ENCODE results near the gene VPS9D1. TPM values are rescaled to one million over a fixed set of nuclear protein-coding genes. Genes with fewer than 3 reads are reported as not detected.

The VPS9D1 gene
- total and polyA plus RNA-seq, 4 donors = 6.1 to 26.1 (median 18.2) TPM

- ATAC-seq (ENCODE audit: insufficient read depth, low FRiP score) (peak; percentile 82), DNase-seq (peak; percentile 28 to 74 (median 37))
- TF ChIP-seq CTCF (IDR thresholded peaks at IDR 0.05; ENCODE audit: control extremely low read depth, extremely low read depth) = no peak
- no peaks in the 10 kb centered on the region for H3K9me3 ChIP-seq (ENCODE audit: control insufficient read depth in 4 of 4, insufficient read depth in 3 of 4, low read length in 3 of 4)
- H3K4me3 ChIP-seq = no peak overlapping the region
- peaks cover 0 to 7% (median 5%) of the 10 kb centered on the region in 5 donors for H3K4me1 ChIP-seq (ENCODE audit: control insufficient read depth in 5 of 5, insufficient read depth in 5 of 5, low read length in 5 of 5)
- no peaks in the 10 kb centered on the region for H3K27me3 ChIP-seq (ENCODE audit: control insufficient read depth in 3 of 3, insufficient read depth in 3 of 3, low read length in 2 of 3)
- H3K36me3 ChIP-seq (ENCODE audit: control insufficient read depth in 4 of 4, insufficient read depth in 4 of 4, low read length in 4 of 4) = peaks cover 0 to 1% (median 0%) of the 10 kb centered on the region in 4 donors
- H3K9ac ChIP-seq (ENCODE audit: insufficient read depth in 1 of 2, low read length in 2 of 2) = no peak overlapping the region
- 2 to 5% methylated on average over 39 to 48 of the region's 48 CpGs for WGBS, 2 donors
- H3K27ac ChIP-seq (ENCODE audit: low read depth in 1 of 2, low read length in 1 of 2) = no peak overlapping the region
Measured at GRCh38 chr16:89711601-89712273, 9.0 kb downstream of the VPS9D1 start.

GRCh38 chr16:89710709-89711564, 9.8 kb downstream of the VPS9D1 start:
- H3K9ac ChIP-seq (ENCODE audit: insufficient read depth in 1 of 2, low read length in 2 of 2) = no peak overlapping the region
- WGBS, 2 donors = 76 to 87% methylated on average over 54 to 63 of the region's 63 CpGs
- ATAC-seq (ENCODE audit: insufficient read depth, low FRiP score) (no peak), DNase-seq (no peak)
- no peak overlapping the region for H3K4me3 ChIP-seq
- TF ChIP-seq CTCF (IDR thresholded peaks at IDR 0.05; ENCODE audit: control extremely low read depth, extremely low read depth) = no peak
- H3K4me1 ChIP-seq (ENCODE audit: control insufficient read depth in 5 of 5, insufficient read depth in 5 of 5, low read length in 5 of 5) = peaks cover 0 to 7% (median 5%) of the 10 kb centered on the region in 5 donors
- H3K27ac ChIP-seq (ENCODE audit: low read depth in 1 of 2, low read length in 1 of 2) = no peak overlapping the region
- no peaks in the 10 kb centered on the region for H3K9me3 ChIP-seq (ENCODE audit: control insufficient read depth in 4 of 4, insufficient read depth in 3 of 4, low read length in 3 of 4)
- H3K36me3 ChIP-seq (ENCODE audit: control insufficient read depth in 4 of 4, insufficient read depth in 4 of 4, low read length in 4 of 4) = no peaks in the 10 kb centered on the region
- no peaks in the 10 kb centered on the region for H3K27me3 ChIP-seq (ENCODE audit: control insufficient read depth in 3 of 3, insufficient read depth in 3 of 3, low read length in 2 of 3)

GRCh38 chr16:89709716-89710432, 10.8 kb downstream of the VPS9D1 start:
- Histone ChIP-seq H3K9ac (ENCODE audit: insufficient read depth in 1 of 2, low read length in 2 of 2) (no peak overlapping the region), H3K36me3 (ENCODE audit: control insufficient read depth in 4 of 4, insufficient read depth in 4 of 4, low read length in 4 of 4) (no peaks in the 10 kb centered on the region), H3K27ac (ENCODE audit: low read depth in 1 of 2, low read length in 1 of 2) (no peak overlapping the region), H3K9me3 (ENCODE audit: control insufficient read depth in 4 of 4, insufficient read depth in 3 of 4, low read length in 3 of 4) (no peaks in the 10 kb centered on the region), H3K4me1 (ENCODE audit: control insufficient read depth in 5 of 5, insufficient read depth in 5 of 5, low read length in 5 of 5) (peaks cover 0 to 7% (median 5%) of the 10 kb centered on the region in 5 donors), H3K27me3 (ENCODE audit: control insufficient read depth in 3 of 3, insufficient read depth in 3 of 3, low read length in 2 of 3) (no peaks in the 10 kb centered on the region), H3K4me3 (no peak overlapping the region)
- TF ChIP-seq CTCF (IDR thresholded peaks at IDR 0.05; ENCODE audit: control extremely low read depth, extremely low read depth) = no peak
- no peak for ATAC-seq (ENCODE audit: insufficient read depth, low FRiP score)
- DNase-seq = no peak
- 89 to 96% methylated on average over 19 of the region's 19 CpGs for WGBS, 2 donors
